Epithelial cell of proximal tubule (primary cell): Measurements from ENCODE around the gene NRAP. TPM values are rescaled to one million over a fixed set of nuclear protein-coding genes. Genes with fewer than 3 reads are reported as not detected.

ENCODE experiments used
- DNase-seq: peaks from one replicate; pipeline ENCODE4 v3.0.0-alpha.2; 2011; ENCODE audit warnings: low read depth
- H3K4me3 ChIP-seq: 2 replicates; pipeline ENCODE4 v1.5.1; 2011; ENCODE audit warnings: low read depth, mild to moderate bottlenecking, low read length
- total RNA-seq: library from RNA; depleted of rRNA; stranded (reverse); fragments of >200 nt; gene quantifications from 2 replicates; pipeline ENCODE4 v1.2.3, GENCODE V29; 2015
- TF ChIP-seq, protein P1 (sequence below): conservative IDR thresholded peaks from 2 replicates; pipeline ENCODE4 v1.5.1; 2012; ENCODE audit warnings: low read depth, mild to moderate bottlenecking, low read length

NRAP gene
- total RNA-seq, 1 donor from 2014 or later, result not detected

DNA sequence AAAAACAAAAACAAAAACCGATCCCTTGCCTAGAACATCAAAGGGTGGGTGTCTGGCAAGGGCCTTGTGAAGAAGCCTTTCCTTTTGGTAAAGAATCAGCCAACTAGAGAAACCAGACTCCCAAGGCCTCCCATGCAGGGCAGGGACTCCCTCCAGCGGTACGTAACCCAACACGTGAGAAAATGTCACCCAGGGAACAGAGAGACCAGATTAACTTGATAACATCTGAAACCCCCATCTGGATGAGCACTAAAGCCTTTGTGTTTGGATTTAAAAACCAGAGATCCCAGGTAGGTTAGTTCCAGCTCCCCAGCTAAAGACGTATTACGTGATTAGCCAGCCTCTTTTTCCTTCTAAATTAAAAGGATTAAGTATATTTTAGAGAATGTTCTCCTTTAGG lies 114.0 kb downstream of the NRAP start:
- TF ChIP-seq, protein P1, sequence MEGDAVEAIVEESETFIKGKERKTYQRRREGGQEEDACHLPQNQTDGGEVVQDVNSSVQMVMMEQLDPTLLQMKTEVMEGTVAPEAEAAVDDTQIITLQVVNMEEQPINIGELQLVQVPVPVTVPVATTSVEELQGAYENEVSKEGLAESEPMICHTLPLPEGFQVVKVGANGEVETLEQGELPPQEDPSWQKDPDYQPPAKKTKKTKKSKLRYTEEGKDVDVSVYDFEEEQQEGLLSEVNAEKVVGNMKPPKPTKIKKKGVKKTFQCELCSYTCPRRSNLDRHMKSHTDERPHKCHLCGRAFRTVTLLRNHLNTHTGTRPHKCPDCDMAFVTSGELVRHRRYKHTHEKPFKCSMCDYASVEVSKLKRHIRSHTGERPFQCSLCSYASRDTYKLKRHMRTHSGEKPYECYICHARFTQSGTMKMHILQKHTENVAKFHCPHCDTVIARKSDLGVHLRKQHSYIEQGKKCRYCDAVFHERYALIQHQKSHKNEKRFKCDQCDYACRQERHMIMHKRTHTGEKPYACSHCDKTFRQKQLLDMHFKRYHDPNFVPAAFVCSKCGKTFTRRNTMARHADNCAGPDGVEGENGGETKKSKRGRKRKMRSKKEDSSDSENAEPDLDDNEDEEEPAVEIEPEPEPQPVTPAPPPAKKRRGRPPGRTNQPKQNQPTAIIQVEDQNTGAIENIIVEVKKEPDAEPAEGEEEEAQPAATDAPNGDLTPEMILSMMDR, result no peak
- H3K4me3 ChIP-seq, result no peak overlapping the region
- DNase-seq, result no peak

DNA sequence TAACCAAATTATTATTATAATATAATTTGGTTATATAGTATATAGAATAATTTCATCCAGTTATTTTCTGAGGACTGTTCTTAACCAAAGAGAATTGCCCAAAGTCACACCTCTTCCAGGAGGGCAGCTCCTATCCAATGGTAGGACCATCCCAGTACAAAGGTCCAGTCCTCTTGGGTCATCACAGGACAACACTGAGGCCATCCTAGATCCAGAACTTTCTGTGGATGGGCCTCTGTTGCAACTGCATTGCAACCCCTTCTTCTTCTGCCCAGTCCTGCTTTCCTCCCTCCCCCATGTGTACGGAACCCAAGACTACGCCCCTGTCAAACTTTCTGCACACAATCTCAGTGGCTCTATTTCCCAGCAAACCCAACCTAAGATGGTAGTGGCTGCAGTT lies 116.4 kb downstream of the NRAP start:
- no peak for DNase-seq
- TF ChIP-seq, protein P1, result no peak
- no peak overlapping the region for H3K4me3 ChIP-seq

DNA sequence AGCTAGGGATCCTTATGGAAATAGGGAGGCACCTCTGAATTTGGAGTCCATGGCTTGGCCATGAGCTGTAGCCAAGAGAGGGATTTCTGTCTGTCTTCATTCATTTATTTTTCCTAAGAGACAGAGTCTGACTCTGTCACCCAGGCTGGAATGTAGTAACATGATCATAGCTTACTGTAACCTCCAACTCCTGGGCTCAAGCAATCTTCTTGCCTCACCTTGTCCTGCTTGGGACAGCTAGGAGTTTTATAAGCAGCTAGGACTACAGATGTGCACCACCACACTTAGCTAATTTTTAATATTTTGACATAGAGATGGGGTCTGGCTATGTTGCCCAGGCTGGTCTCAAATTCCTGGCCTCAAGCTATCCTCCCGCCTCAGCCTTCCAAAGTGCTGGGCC lies 119.4 kb downstream of the NRAP start:
- no peak for DNase-seq
- H3K4me3 ChIP-seq, result no peak overlapping the region
- TF ChIP-seq, protein P1, result no peak

DNA sequence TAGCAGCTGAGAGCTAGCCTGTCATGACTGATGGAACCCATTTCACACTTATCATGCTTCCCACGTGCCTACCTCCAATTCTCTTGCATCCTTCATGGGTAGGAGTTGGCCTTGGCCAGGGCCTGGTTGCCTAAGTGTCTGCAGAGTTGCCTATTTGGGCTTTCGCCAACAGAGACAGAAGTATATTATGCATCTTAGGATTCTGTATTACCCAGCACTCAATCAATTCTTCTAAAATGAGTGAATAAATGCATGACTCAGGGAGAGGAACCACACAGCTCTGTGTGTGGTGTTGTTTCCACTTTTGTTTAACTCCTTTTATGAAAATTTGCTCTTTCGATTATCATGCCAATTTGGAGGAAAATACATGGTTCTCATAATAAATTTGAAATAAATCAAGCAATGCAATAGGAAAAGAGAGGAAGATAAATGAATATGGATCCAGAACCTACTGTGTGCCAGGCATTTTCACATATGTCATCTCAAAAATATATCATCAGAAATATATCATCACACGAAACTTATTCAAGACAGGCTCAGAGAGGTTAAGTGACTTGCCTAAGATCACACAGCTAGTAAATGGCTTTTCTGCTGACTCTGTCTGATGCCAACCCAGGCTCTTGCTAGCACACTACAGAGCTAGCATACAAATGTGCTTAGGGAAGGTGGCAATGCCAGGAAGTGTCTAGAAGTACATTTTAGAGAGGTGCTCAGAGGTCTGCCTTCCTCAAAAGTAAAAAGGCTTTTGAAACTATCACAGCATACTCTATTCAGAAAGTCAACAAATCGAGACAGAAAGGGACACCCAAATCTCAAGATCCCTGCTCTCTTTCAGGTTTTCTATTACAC lies 120.5 kb downstream of the NRAP start:
- TF ChIP-seq, protein P1, result no peak
- no peak overlapping the region for H3K4me3 ChIP-seq
- no peak for DNase-seq

DNA sequence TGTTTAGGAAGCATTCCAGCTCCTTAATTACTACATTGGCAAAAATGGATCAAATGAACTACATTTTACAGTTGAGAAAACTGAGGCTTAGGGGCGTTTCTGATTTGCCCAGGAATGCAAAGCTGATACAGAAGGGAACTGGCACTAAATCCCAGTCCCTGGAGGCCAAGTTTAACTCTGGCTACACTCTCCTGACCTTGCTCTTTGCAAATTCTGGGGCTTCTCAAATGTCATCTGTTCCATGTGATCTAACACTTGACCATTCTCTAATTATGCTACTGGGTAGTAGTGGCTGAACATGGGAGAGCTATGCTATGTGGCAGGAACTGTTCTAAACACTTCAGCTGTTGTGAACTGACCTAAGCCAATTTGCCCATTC lies 122.3 kb downstream of the NRAP start:
- H3K4me3 ChIP-seq, result no peak overlapping the region
- DNase-seq, result no peak
- TF ChIP-seq, protein P1, result no peak

DNA sequence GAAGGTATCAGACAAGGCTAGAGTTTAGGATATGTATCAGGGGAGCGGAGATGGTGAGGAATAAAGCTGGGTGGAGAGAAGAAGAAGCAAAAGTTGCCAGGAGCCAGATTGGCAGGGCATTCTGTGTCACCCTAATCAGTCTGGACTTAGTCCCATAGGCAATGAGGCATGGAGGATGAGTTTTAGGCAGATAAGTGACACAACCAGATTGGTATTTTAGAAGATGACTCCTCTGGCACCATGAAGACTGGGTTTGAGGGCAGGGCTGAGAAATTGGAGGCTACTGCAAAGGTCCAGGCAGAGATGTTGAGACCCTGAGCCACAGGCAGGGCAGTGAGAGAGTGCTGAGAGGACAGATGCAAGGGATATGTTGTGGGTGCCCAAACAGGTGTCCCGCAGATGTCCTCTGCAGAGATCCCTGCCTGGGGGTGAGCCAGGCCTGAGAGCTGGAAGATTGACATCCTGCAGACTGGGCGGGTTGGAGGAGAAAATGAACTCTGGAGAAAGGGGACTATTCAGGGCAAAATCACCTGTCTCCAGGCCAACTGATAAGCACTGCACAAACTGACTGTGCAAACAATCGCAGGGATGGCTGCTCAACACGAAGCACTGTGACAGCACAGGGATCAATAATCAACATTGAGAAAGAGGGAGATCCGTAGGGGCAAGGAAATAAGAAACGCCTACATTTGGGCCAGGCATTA lies 122.8 kb downstream of the NRAP start:
- H3K4me3 ChIP-seq, result no peak overlapping the region
- TF ChIP-seq, protein P1, result no peak
- no peak for DNase-seq

DNA sequence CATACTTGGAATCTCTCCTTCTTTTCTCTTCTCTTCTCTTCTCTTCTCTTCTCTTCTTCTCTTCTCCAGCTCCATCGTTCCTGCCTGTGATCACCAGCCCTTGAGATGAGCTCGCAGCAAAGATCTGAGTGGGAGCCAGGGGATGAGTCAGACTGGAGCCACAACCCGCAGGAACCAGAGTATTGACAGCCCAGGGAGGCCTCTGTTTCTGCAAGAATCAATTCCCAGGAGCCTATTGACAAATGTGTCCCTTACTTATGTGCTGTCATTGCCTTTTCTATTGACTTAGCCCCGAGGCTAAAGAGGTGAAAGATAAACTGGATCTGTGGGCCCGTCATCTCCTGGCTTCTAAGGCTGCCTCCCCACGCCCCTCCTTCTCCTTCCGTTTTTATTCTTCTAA lies 124.1 kb downstream of the NRAP start:
- H3K4me3 ChIP-seq, result no peak overlapping the region
- no peak for DNase-seq
- TF ChIP-seq, protein P1, result no peak
